ENCODE data around the gene ASS1.
A peak's percentile ranks its signal among the peaks of the same experiment; 100 is the strongest.

Gene ASS1

DNA sequence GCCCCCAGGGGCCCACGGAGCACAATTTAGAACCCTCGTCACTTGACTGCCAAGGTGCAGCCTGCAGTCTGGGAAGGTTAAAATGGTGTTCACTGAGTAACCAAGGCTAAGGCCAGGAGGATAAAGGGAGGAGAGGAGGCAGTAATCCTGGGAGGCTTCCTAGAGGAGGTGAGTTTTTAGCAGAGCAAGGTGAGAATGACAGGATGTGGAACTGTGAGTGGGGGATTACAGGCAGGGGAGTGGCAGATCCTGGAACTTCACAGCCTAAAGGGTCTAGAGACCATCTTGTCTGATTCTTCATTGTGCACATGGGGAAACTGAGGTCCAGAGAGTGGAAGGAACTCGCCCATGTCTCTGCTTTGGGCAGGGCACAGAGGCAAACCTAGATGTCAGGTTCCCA lies 42.5 kb upstream of the ASS1 start:
- no peak for DNase-seq (ENCODE audit: low spot score)
- POLR2A ChIA-PET (ENCODE audit: low non-redundant PET) = no interaction called here
- CTCF ChIA-PET = no interaction called here
- TF ChIP-seq, protein P1, sequence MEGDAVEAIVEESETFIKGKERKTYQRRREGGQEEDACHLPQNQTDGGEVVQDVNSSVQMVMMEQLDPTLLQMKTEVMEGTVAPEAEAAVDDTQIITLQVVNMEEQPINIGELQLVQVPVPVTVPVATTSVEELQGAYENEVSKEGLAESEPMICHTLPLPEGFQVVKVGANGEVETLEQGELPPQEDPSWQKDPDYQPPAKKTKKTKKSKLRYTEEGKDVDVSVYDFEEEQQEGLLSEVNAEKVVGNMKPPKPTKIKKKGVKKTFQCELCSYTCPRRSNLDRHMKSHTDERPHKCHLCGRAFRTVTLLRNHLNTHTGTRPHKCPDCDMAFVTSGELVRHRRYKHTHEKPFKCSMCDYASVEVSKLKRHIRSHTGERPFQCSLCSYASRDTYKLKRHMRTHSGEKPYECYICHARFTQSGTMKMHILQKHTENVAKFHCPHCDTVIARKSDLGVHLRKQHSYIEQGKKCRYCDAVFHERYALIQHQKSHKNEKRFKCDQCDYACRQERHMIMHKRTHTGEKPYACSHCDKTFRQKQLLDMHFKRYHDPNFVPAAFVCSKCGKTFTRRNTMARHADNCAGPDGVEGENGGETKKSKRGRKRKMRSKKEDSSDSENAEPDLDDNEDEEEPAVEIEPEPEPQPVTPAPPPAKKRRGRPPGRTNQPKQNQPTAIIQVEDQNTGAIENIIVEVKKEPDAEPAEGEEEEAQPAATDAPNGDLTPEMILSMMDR (conservative IDR thresholded peaks at IDR 0.05; ENCODE audit: low read depth) = no peak
- H3K27ac ChIP-seq = no peak overlapping the region

DNA sequence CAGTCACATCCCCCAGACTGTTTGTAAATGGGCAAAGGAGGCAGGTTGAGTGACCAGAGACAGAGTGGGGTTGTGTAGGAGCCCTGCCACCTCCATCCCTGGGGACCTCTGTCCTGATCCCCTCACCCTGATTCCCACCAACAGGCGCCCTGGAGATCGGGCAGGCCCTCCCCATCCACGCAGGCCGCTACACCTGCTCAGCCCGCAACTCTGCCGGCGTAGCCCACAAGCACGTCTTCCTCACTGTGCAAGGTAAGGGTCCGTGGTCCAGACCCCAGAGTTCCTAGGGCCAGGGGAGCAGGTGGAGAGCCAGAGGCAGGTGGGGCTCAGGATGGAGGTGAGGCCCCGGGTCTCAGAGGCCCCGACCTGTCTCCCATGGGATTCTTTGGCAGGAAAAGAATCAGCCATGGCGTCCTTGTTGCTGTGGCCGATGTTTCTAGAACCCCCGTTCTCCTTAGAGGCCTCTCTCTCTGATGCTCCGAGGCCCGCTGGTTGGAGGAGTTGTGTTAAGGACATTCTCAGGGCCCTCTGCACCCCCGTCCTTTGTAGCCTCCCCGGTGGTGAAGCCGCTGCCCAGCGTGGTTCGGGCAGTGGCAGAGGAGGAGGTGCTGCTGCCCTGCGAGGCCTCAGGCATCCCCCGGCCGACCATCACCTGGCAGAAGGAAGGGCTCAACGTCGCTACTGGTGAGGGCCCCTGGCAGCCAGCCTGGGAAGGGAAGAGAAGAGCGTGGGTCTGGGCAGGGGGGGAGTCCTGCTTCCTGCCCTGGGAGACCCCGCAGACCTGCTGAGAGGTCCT lies 41.9 kb upstream of the ASS1 start:
- no peak overlapping the region for H3K27ac ChIP-seq
- TF ChIP-seq, protein P1 (conservative IDR thresholded peaks at IDR 0.05; ENCODE audit: low read depth) = no peak
- DNase-seq (ENCODE audit: low spot score) = no peak
- CTCF ChIA-PET = interaction anchor here (0.8 kb wide), 1 partner anchor 34 kb away, joined by 3 read pairs; no protein-coding TSS in a partner anchor
- POLR2A ChIA-PET (ENCODE audit: low non-redundant PET) = no interaction called here

DNA sequence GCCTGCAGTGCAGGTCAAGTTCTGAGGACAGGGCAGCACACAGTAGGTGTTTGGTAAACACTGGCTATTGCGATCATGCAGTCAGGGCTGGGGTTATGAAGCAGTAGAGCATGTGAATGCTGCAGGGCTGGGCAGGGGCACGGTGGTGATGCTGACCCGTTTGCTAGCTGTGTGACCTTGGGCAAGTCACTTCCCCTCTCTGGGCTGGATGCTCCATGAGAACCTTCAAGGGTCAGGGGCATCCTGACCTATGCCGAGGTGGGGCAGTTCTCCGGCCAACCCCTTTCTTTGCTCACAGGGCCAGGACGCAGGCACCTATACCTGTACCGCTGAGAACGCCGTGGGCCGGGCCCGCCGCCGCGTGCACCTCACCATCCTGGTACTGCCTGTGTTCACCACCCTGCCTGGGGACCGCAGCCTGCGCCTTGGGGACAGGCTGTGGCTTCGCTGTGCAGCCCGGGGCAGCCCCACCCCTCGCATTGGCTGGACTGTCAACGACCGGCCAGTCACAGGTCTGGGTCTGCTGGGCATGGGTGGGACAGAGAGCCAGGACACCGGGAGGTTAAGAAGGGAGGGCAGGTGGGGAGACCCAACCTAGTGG lies 39.0 kb upstream of the ASS1 start:
- no peak overlapping the region for H3K27ac ChIP-seq
- no peak for DNase-seq (ENCODE audit: low spot score)
- ChIA-PET CTCF (interaction anchor here (0.6 kb wide), 1 partner anchor 307 kb away, joined by 3 read pairs; no protein-coding TSS in a partner anchor), POLR2A (ENCODE audit: low non-redundant PET) (no interaction called here)
- TF ChIP-seq, protein P1 (conservative IDR thresholded peaks at IDR 0.05; ENCODE audit: low read depth) = no peak

DNA sequence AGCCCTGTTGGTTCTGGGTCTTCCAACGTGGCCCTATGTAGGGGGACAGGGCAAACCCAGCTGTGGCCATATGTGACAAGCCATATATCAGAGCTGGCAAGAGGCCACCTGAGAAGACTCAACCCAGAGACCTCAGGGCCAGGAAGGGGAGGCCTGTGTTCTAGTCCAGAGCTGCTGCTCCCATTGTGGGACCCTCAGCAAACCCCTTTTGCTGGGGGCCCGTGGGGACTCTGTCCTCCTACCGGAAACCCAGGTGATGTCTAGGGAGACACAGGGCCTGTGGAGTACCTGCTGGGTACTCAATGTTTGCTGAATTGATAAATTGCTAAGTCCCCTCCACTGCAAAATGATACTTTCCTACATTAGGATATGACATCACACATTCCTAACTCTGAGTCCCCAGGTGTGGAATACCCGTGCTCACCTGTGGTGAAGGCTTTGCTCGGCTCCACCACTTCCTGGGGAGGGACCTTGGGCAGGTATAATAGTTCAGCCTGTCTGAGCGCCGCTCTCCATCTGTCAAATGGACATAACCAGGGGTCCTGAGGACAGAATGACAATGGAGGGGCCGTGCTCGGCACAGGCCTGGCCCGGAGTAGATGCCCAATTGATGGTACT lies 38.4 kb upstream of the ASS1 start:
- H3K27ac ChIP-seq = no peak overlapping the region
- CTCF ChIA-PET = interaction anchor here (0.6 kb wide), 1 partner anchor 307 kb away, joined by 3 read pairs; no protein-coding TSS in a partner anchor
- POLR2A ChIA-PET (ENCODE audit: low non-redundant PET) = no interaction called here
- TF ChIP-seq, protein P1 (conservative IDR thresholded peaks at IDR 0.05; ENCODE audit: low read depth) = no peak
- DNase-seq (ENCODE audit: low spot score) = peak; percentile 51

DNA sequence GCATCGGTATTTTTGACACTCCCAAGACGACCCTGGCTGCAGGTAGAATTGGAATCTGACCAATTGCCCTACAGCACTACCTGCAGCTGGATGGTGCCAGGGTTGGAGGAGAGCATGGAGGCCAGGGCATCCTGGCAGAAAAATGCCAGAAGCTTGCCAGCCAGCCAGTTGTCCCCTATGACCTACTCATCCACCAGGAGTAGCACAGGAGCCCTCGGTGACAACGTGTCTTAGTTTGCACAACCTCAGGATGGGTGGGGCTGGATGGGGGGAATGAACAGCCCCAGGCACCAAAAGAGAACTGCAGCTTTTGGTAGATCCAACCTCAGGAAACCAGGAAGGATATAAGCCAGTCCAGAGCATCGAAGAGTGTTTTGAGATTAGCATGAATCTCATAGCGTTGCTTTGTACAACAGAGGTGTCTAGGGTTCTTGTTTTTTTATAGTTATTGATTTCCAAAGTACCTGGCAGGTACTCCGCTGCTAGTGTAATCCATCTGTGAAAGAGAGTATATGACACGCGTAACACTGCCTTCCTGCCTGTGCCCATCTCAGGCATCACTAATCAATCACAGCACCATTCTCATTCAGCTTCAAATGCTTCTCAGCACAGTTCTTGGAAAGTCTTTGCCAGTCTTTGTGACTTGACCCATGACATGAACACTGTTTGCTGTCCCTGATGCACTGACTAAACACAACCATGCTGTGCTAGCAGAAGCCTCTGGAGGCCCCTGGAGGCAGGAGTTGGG lies 36.7 kb upstream of the ASS1 start:
- CTCF ChIA-PET = interaction anchor here (0.7 kb wide), 1 partner anchor 301 kb away, joined by 3 read pairs; no protein-coding TSS in a partner anchor
- POLR2A ChIA-PET (ENCODE audit: low non-redundant PET) = interaction anchor here (0.6 kb wide), 1 partner anchor 366 kb away, joined by 3 read pairs; no protein-coding TSS in a partner anchor
- DNase-seq (ENCODE audit: low spot score) = no peak
- TF ChIP-seq, protein P1 (conservative IDR thresholded peaks at IDR 0.05; ENCODE audit: low read depth) = no peak
- no peak overlapping the region for H3K27ac ChIP-seq

DNA sequence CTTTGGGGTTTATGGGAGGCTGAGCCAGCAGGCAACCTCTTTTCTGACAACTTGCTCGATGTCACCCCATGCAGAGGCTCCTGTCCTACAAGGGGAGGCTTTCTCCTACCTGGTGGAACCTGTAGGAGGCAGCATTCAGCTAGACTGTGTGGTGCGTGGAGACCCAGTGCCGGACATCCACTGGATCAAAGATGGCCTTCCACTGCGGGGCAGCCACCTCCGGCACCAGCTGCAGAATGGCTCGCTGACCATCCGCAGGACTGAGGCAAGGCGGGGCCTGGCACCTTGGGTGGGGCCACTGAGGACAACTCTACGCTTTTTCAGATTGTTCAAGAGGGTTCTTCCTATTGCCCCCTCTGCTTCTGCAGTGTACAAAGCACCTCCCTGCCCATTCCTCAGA lies 36.1 kb upstream of the ASS1 start:
- H3K27ac ChIP-seq = no peak overlapping the region
- TF ChIP-seq, protein P1 (conservative IDR thresholded peaks at IDR 0.05; ENCODE audit: low read depth) = no peak
- DNase-seq (ENCODE audit: low spot score) = no peak
- ChIA-PET CTCF (interaction anchor here (0.6 to 0.7 kb wide), 2 partner anchors 302 to 995 kb away, joined by 3 to 9 read pairs; no protein-coding TSS in a partner anchor), POLR2A (ENCODE audit: low non-redundant PET) (interaction anchor here (0.6 kb wide), 1 partner anchor 366 kb away, joined by 3 read pairs; no protein-coding TSS in a partner anchor)

Measured in RWPE1 (cell line).